Suprapubic skin (tissue), 4 donors: ENCODE results near the gene GRID2. TPM values are rescaled to one million over a fixed set of nuclear protein-coding genes. Genes with fewer than 3 reads are reported as not detected.
"Not testable (repeated sequence)": the region's sequence is repeated elsewhere in the genome, so short reads cannot be mapped to it uniquely, and the experiment has no call there.

Experiments
- DNase-seq, 2 donors: peaks; one replicate each; pipeline ENCODE4 v3.0.0-alpha.2; 2019; ENCODE audit warnings: low spot score in 2 of 2
- H3K27ac ChIP-seq: fragments of 200-600 bp; sonication (generic); one replicate; pipeline ENCODE4 v1.5.1; 2019
- H3K27me3 ChIP-seq: fragments of 200-600 bp; sonication (generic); one replicate; pipeline ENCODE4 v1.5.1; 2019
- H3K36me3 ChIP-seq: fragments of 200-600 bp; sonication (generic); one replicate; pipeline ENCODE4 v1.5.1; 2019
- H3K4me1 ChIP-seq: fragments of 200-600 bp; sonication (generic); one replicate; pipeline ENCODE4 v1.5.1; 2019
- H3K4me3 ChIP-seq: fragments of 200-600 bp; sonication (generic); one replicate; pipeline ENCODE4 v1.5.1; 2019; ENCODE audit warnings: mild to moderate bottlenecking
- H3K9me3 ChIP-seq: fragments of 200-600 bp; sonication (generic); one replicate; pipeline ENCODE4 v1.5.1; 2019
- EP300 ChIP-seq: sonication (generic); formaldehyde crosslinking; IDR thresholded peaks from one replicate; pipeline ENCODE4 v1.6.1; 2017; ENCODE audit warnings: antibody characterized with exemption
- POLR2A ChIP-seq, 2 donors: fragments of 450-650 bp; IDR thresholded peaks; one replicate each; pipeline ENCODE4 v1.6.1; 2017; ENCODE audit warnings: antibody characterized with exemption in 2 of 2, mild to moderate bottlenecking in 2 of 2, moderate library complexity in 2 of 2
- POLR2AphosphoS5 ChIP-seq, 3 donors: sonication (generic); formaldehyde crosslinking; IDR thresholded peaks; one replicate each; pipeline ENCODE4 v1.6.1; 2017; ENCODE audit warnings: antibody characterized with exemption in 3 of 3
- whole genome bisulfite sequencing: methylation state at CpG from one replicate; pipeline ENCODE4 v1.1.5; 2018; 5-methylcytosine and 5-hydroxymethylcytosine counted together
- total RNA-seq, 4 donors: library from RNA; depleted of rRNA; stranded (reverse); fragments of >200 nt; gene quantifications; one replicate each; pipeline ENCODE4 v1.1.0, GENCODE V29; 2016
- TF ChIP-seq, protein P1 (sequence below), 2 donors: fragments of 200-600 bp in 1 of 2; fragments of 450-650 bp in 1 of 2; sonication (generic) in 1 of 2; IDR thresholded peaks; one replicate each; pipeline ENCODE4 v1.5.1; 2016 to 2019; ENCODE audit warnings: antibody characterized with exemption in 2 of 2, mild to moderate bottlenecking in 1 of 2, moderate library complexity in 1 of 2

GRID2 gene
- total RNA-seq, 4 donors from 2014 or later: not detected

- Histone ChIP-seq H3K4me3 (no peak overlapping the region), H3K27ac (no peak overlapping the region)
- no peak for DNase-seq
These were observed 1055.8 kb downstream of the GRID2 start for GRCh38 chr4:93359586-93359985.

GRCh38 chr4:93366169-93366755 lies 1062.5 kb downstream of the GRID2 start:
- H3K4me3 ChIP-seq, H3K27ac ChIP-seq, H3K27me3 ChIP-seq, H3K4me1 ChIP-seq, DNase-seq, H3K36me3 ChIP-seq, H3K9me3 ChIP-seq: not testable (repeated sequence)
- WGBS: 87% methylated on average over 9 of the region's 9 CpGs

More at GRCh38 chr4:93359586-93359985, 1055.8 kb downstream of the GRID2 start:
- 93% methylated on average over 3 of the region's 3 CpGs for WGBS
- TF ChIP-seq EP300 (no peak), POLR2AphosphoS5 (IDR thresholded peaks at IDR 0.05) (no peak), POLR2A (IDR thresholded peaks at IDR 0.05) (no peak)
- TF ChIP-seq, protein P1, sequence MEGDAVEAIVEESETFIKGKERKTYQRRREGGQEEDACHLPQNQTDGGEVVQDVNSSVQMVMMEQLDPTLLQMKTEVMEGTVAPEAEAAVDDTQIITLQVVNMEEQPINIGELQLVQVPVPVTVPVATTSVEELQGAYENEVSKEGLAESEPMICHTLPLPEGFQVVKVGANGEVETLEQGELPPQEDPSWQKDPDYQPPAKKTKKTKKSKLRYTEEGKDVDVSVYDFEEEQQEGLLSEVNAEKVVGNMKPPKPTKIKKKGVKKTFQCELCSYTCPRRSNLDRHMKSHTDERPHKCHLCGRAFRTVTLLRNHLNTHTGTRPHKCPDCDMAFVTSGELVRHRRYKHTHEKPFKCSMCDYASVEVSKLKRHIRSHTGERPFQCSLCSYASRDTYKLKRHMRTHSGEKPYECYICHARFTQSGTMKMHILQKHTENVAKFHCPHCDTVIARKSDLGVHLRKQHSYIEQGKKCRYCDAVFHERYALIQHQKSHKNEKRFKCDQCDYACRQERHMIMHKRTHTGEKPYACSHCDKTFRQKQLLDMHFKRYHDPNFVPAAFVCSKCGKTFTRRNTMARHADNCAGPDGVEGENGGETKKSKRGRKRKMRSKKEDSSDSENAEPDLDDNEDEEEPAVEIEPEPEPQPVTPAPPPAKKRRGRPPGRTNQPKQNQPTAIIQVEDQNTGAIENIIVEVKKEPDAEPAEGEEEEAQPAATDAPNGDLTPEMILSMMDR (IDR thresholded peaks at IDR 0.05): no peak
- Histone ChIP-seq H3K36me3 (no peaks in the 10 kb centered on the region), H3K27me3 (no peaks in the 10 kb centered on the region), H3K9me3 (no peaks in the 10 kb centered on the region), H3K4me1 (no peaks in the 10 kb centered on the region)

DNA sequence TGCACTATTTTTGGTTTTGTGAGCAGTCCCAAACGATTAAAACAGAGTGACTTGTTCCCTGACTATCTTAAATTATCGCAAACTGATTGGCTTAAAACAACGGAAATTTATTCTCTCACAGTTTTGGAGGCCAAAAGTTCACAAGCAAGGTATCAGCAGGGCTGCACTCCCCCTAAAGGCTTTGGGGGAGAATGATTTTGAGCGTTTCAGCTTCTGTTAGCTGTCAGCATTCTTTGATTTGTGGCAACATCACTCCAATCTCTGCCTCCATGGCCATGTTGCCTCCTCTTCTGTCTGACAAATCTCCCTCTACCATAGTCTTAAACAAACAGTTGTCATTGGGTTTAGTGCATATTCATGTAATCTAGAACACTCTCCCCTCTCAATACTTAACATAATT lies 1065.2 kb downstream of the GRID2 start:
- 73% methylated on average over 4 of the region's 4 CpGs for WGBS
- no peaks in the 10 kb centered on the region for H3K4me1 ChIP-seq
- no peaks in the 10 kb centered on the region for H3K36me3 ChIP-seq
- no peak for TF ChIP-seq POLR2AphosphoS5 (IDR thresholded peaks at IDR 0.05)
- TF ChIP-seq, protein P1 (IDR thresholded peaks at IDR 0.05): no peak
- TF ChIP-seq EP300: no peak
- no peak for TF ChIP-seq POLR2A (IDR thresholded peaks at IDR 0.05)
- H3K27ac ChIP-seq: no peak overlapping the region
- no peaks in the 10 kb centered on the region for H3K27me3 ChIP-seq
- H3K9me3 ChIP-seq: peaks cover 7% of the 10 kb centered on the region
- H3K4me3 ChIP-seq: no peak overlapping the region
- DNase-seq: no peak

- Histone ChIP-seq H3K4me1 (no peaks in the 10 kb centered on the region), H3K4me3 (no peak overlapping the region), H3K27ac (no peak overlapping the region), H3K27me3 (no peaks in the 10 kb centered on the region), H3K36me3 (no peaks in the 10 kb centered on the region), H3K9me3 (peaks cover 7% of the 10 kb centered on the region)
- 92% methylated on average over 6 of the region's 6 CpGs for WGBS
- DNase-seq: no peak
- TF ChIP-seq, protein P1 (IDR thresholded peaks at IDR 0.05): no peak
- TF ChIP-seq POLR2AphosphoS5 (IDR thresholded peaks at IDR 0.05) (no peak), POLR2A (IDR thresholded peaks at IDR 0.05) (no peak), EP300 (no peak)
These were observed 1066.5 kb downstream of the GRID2 start for GRCh38 chr4:93370256-93370655.

DNA sequence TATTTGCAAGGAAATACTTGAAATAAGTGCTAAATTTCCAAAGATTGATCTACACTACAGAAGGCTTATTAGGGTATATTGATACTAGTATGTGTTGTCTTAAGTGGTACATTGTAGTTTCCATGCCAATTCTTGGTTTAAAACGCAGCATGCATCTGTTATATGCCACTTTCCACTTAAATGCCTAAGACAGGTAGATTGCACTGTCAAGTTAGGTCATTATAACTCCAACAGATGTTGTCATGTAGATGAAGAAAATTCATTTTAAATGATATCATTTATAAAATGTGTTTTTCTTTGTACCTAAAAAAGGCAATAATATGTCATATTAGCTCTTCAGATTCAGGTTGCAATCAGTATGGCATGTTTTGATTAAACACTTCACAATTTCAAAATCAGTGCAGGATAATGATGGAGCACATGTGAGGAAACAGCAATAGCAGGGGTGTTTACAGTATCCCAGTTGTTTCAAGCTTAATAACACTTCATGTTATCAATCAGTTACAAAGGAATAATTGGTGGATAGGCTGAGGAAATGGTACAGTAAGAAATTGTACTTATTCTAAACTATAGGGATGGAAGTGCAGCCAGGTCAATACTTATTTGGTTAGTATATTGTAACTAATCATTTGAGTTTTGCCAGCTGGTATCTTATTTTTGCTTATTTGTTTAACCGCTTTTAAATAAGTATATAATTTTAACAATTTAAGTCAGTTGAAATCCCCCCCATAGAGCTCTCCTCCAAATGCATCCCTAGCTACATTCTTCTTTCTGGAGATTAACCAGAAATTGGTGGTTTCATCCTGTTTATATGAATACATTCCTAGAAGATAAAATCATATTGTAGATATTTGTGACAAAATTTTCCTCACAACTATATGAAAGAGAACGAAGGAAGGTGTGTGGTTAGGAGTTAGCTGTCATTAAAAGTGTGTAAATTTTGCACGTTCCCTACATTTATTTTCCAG lies 1070.4 kb downstream of the GRID2 start:
- Histone ChIP-seq H3K9me3 (no peaks in the 10 kb centered on the region), H3K4me3 (no peak overlapping the region), H3K27ac (no peak overlapping the region), H3K36me3 (no peaks in the 10 kb centered on the region), H3K27me3 (no peaks in the 10 kb centered on the region), H3K4me1 (no peaks in the 10 kb centered on the region)
- 91% methylated on average over 4 of the region's 4 CpGs for WGBS
- TF ChIP-seq, protein P1 (IDR thresholded peaks at IDR 0.05): no peak
- DNase-seq: no peak
